Mesendoderm (in vitro differentiated cells): ENCODE results near the gene SLC1A6.

ENCODE experiments used
- DNase-seq: peaks from one replicate; pipeline ENCODE4 v3.0.0; 2013
- H2AK5ac ChIP-seq: 2 replicates; pipeline ENCODE4 v1.6.1; 2013; ENCODE audit warnings: low read length, inconsistent platforms
- H2BK120ac ChIP-seq: 2 replicates; pipeline ENCODE4 v1.6.1; 2013; ENCODE audit warnings: low read depth, mild to moderate bottlenecking, low read length, moderate library complexity, mixed read lengths
- H2BK15ac ChIP-seq: replicated peaks from 2 replicates; pipeline ENCODE4 v1.6.1; 2013; ENCODE audit warnings: low read depth, mild to moderate bottlenecking, moderate library complexity
- H2BK5ac ChIP-seq: 2 replicates; pipeline ENCODE4 v1.6.1; 2013; ENCODE audit warnings: low read length, inconsistent platforms
- H3K18ac ChIP-seq: 2 replicates; pipeline ENCODE4 v1.6.1; 2013; ENCODE audit warnings: mild to moderate bottlenecking, low read length, mixed read lengths
- H3K23ac ChIP-seq: one replicate; pipeline ENCODE4 v1.6.1; 2013; ENCODE audit warnings: low read length
- H3K27ac ChIP-seq: 2 replicates; pipeline ENCODE4 v1.5.1; 2013; ENCODE audit warnings: low read depth, mild to moderate bottlenecking, inconsistent platforms, low read length, moderate library complexity
- H3K27me3 ChIP-seq: 2 replicates; pipeline ENCODE4 v1.6.1; 2013; ENCODE audit warnings: low read length, control low read depth, mild to moderate bottlenecking, inconsistent platforms; ENCODE audit not compliant: insufficient read depth, poor library complexity
- H3K36me3 ChIP-seq: 2 replicates; pipeline ENCODE4 v1.6.1; 2013; ENCODE audit warnings: low read length, inconsistent platforms; ENCODE audit not compliant: control insufficient read depth, insufficient read depth
- H3K4ac ChIP-seq: one replicate; pipeline ENCODE4 v1.6.1; 2013; ENCODE audit warnings: low read depth, mild to moderate bottlenecking, low read length, moderate library complexity
- H3K4me1 ChIP-seq: 2 replicates; pipeline ENCODE4 v1.6.1; 2013; ENCODE audit warnings: low read depth, low read length, inconsistent platforms; ENCODE audit not compliant: control insufficient read depth
- H3K4me2 ChIP-seq: 2 replicates; pipeline ENCODE4 v1.6.1; 2013; ENCODE audit warnings: low read length
- H3K4me3 ChIP-seq: 2 replicates; pipeline ENCODE4 v1.5.1; 2013; ENCODE audit warnings: mild to moderate bottlenecking, low read length
- H3K56ac ChIP-seq: one replicate; pipeline ENCODE4 v1.6.1; 2013; ENCODE audit warnings: low read length
- H3K79me1 ChIP-seq: 2 replicates; pipeline ENCODE4 v1.6.1; 2013; ENCODE audit warnings: low read length, inconsistent platforms
- H3K79me2 ChIP-seq: 2 replicates; pipeline ENCODE4 v1.6.1; 2013; ENCODE audit warnings: mild to moderate bottlenecking, low read length; ENCODE audit not compliant: control insufficient read depth, insufficient read depth
- H3K9ac ChIP-seq: 2 replicates; pipeline ENCODE4 v1.6.1; 2013; ENCODE audit warnings: low read length, inconsistent platforms
- H4K5ac ChIP-seq: one replicate; pipeline ENCODE4 v1.6.1; 2013; ENCODE audit warnings: low read length
- H4K8ac ChIP-seq: one replicate; pipeline ENCODE4 v1.6.1; 2013; ENCODE audit warnings: low read depth, mild to moderate bottlenecking, control low read depth, low read length, moderate library complexity
- WGBS: extraction: QIAGEN DNeasy Blood & Tissue Kit; methylation state at CpG from one replicate; pipeline ENCODE4 v1.1.7; 2013; ENCODE audit warnings: low lambda C conversion rate, missing lambda C conversion rate; ENCODE audit not compliant: insufficient coverage; ENCODE audit errors: extremely low coverage; 5-methylcytosine and 5-hydroxymethylcytosine counted together

SLC1A6 gene

GRCh38 chr19:14992780-14993179 is 13.1 kb upstream of the SLC1A6 start:
- Histone ChIP-seq H4K8ac (no peak overlapping the region), H3K79me1 (no peaks in the 10 kb centered on the region), H3K9ac (no peak overlapping the region), H3K79me2 (no peaks in the 10 kb centered on the region), H3K23ac (no peak overlapping the region), H4K5ac (no peak overlapping the region), H2BK120ac (no peak overlapping the region), H3K4ac (no peak overlapping the region), H2BK15ac (no peak overlapping the region), H3K27me3 (no peaks in the 10 kb centered on the region), H2BK5ac (no peak overlapping the region), H3K4me2 (no peak overlapping the region), H3K4me1 (no peaks in the 10 kb centered on the region), H2AK5ac (no peak overlapping the region), H3K56ac (no peak overlapping the region), H3K27ac (no peak overlapping the region), H3K36me3 (no peaks in the 10 kb centered on the region), H3K18ac (no peak overlapping the region), H3K4me3 (no peak overlapping the region)
- no peak for DNase-seq
- WGBS, result no CpG with 5 or more reads among the region's 11 CpGs

- Histone ChIP-seq H3K79me1 (no peaks in the 10 kb centered on the region), H4K8ac (no peak overlapping the region), H2AK5ac (no peak overlapping the region), H3K9ac (no peak overlapping the region), H3K4ac (no peak overlapping the region), H3K4me3 (no peak overlapping the region), H2BK5ac (no peak overlapping the region), H2BK120ac (no peak overlapping the region), H4K5ac (no peak overlapping the region), H3K27me3 (no peaks in the 10 kb centered on the region), H3K18ac (no peak overlapping the region), H3K56ac (no peak overlapping the region), H3K79me2 (no peaks in the 10 kb centered on the region), H3K27ac (no peak overlapping the region), H3K4me2 (no peak overlapping the region), H3K36me3 (no peaks in the 10 kb centered on the region), H3K4me1 (no peaks in the 10 kb centered on the region), H3K23ac (no peak overlapping the region), H2BK15ac (no peak overlapping the region)
- DNase-seq, result no peak
- no CpG with 5 or more reads among the region's 5 CpGs for WGBS
Observed at GRCh38 chr19:14985133-14985532, 5.5 kb upstream of the SLC1A6 start.

- Histone ChIP-seq H3K27me3 (no peaks in the 10 kb centered on the region), H3K36me3 (no peaks in the 10 kb centered on the region), H4K8ac (no peak overlapping the region), H3K79me2 (no peaks in the 10 kb centered on the region), H3K9ac (no peak overlapping the region), H3K79me1 (no peaks in the 10 kb centered on the region), H3K4ac (no peak overlapping the region), H3K23ac (no peak overlapping the region), H3K18ac (no peak overlapping the region), H2BK15ac (no peak overlapping the region), H4K5ac (no peak overlapping the region), H3K27ac (no peak overlapping the region), H2AK5ac (no peak overlapping the region), H2BK120ac (no peak overlapping the region), H2BK5ac (no peak overlapping the region), H3K4me2 (no peak overlapping the region), H3K4me3 (no peak overlapping the region), H3K56ac (peak overlapping the region; percentile 15), H3K4me1 (no peaks in the 10 kb centered on the region)
- WGBS, result no CpG with 5 or more reads among the region's 6 CpGs
- no peak for DNase-seq
Observed at GRCh38 chr19:14978161-14978776, 1.4 kb downstream of the SLC1A6 start.

- Histone ChIP-seq H2BK120ac (no peak overlapping the region), H3K27ac (no peak overlapping the region), H3K56ac (no peak overlapping the region), H3K4ac (no peak overlapping the region), H2AK5ac (no peak overlapping the region), H4K5ac (no peak overlapping the region), H3K23ac (no peak overlapping the region), H4K8ac (no peak overlapping the region), H3K9ac (no peak overlapping the region), H3K79me2 (no peaks in the 10 kb centered on the region), H2BK15ac (no peak overlapping the region), H3K4me3 (no peak overlapping the region), H3K4me1 (no peaks in the 10 kb centered on the region), H3K79me1 (no peaks in the 10 kb centered on the region), H2BK5ac (no peak overlapping the region), H3K27me3 (no peaks in the 10 kb centered on the region), H3K4me2 (no peak overlapping the region), H3K18ac (no peak overlapping the region), H3K36me3 (no peaks in the 10 kb centered on the region)
- DNase-seq, result no peak
- WGBS, result no CpG with 5 or more reads among the region's 5 CpGs
Observed at GRCh38 chr19:14977128-14977527, 2.5 kb downstream of the SLC1A6 start.

GRCh38 chr19:14974488-14974887 is 5.2 kb downstream of the SLC1A6 start:
- Histone ChIP-seq H3K27me3 (no peaks in the 10 kb centered on the region), H2BK5ac (no peak overlapping the region), H3K56ac (no peak overlapping the region), H4K5ac (no peak overlapping the region), H2BK120ac (no peak overlapping the region), H3K27ac (no peak overlapping the region), H3K4me2 (no peak overlapping the region), H4K8ac (no peak overlapping the region), H3K23ac (no peak overlapping the region), H2BK15ac (no peak overlapping the region), H3K4ac (no peak overlapping the region), H3K18ac (no peak overlapping the region), H3K36me3 (no peaks in the 10 kb centered on the region), H3K4me3 (no peak overlapping the region), H3K79me1 (no peaks in the 10 kb centered on the region), H3K79me2 (no peaks in the 10 kb centered on the region), H3K9ac (no peak overlapping the region), H2AK5ac (no peak overlapping the region), H3K4me1 (no peaks in the 10 kb centered on the region)
- WGBS, result no CpG with 5 or more reads among the region's 4 CpGs
- DNase-seq, result no peak

- Histone ChIP-seq H3K56ac (no peak overlapping the region), H3K4ac (no peak overlapping the region), H2AK5ac (no peak overlapping the region), H3K23ac (no peak overlapping the region), H3K4me3 (no peak overlapping the region), H3K27ac (no peak overlapping the region), H2BK15ac (no peak overlapping the region), H3K4me2 (no peak overlapping the region), H3K4me1 (no peaks in the 10 kb centered on the region), H3K79me1 (no peaks in the 10 kb centered on the region), H2BK5ac (no peak overlapping the region), H3K36me3 (no peaks in the 10 kb centered on the region), H4K5ac (no peak overlapping the region), H4K8ac (no peak overlapping the region), H3K79me2 (no peaks in the 10 kb centered on the region), H3K9ac (no peak overlapping the region), H2BK120ac (no peak overlapping the region), H3K18ac (no peak overlapping the region), H3K27me3 (no peaks in the 10 kb centered on the region)
- no peak for DNase-seq
- WGBS, result no CpG with 5 or more reads among the region's 27 CpGs
Observed at GRCh38 chr19:14972676-14973075, 7.0 kb downstream of the SLC1A6 start.
